HG03175 (cell line): Measurements from ENCODE around the gene CTDSPL2.
A peak's percentile ranks its signal among the peaks of the same experiment; 100 is the strongest.
"Not testable (repeated sequence)": the region's sequence is repeated elsewhere in the genome, so short reads cannot be mapped to it uniquely, and the experiment has no call there.

Source experiments
- ATAC-seq: cut with Tn5 transposase; IDR thresholded peaks from one replicate; pipeline ENCODE4 v1.9.1; 2021; ENCODE audit warnings: mild to moderate bottlenecking, moderate library complexity; ENCODE audit not compliant: unreplicated experiment

The CTDSPL2 gene

GRCh38 chr15:44482090-44482489 is 54.7 kb downstream of the CTDSPL2 start:
- no peak for ATAC-seq

GRCh38 chr15:44485880-44486279 is 58.5 kb downstream of the CTDSPL2 start:
- no peak for ATAC-seq

- no peak for ATAC-seq
These were observed 62.0 kb downstream of the CTDSPL2 start for GRCh38 chr15:44489464-44489863.

- ATAC-seq = no peak
These were observed 63.2 kb downstream of the CTDSPL2 start for GRCh38 chr15:44490622-44491021.

- no peak for ATAC-seq
These were observed 64.6 kb downstream of the CTDSPL2 start for GRCh38 chr15:44492040-44492439.

- no peak for ATAC-seq
These were observed 65.2 kb downstream of the CTDSPL2 start for GRCh38 chr15:44492672-44493071.

- ATAC-seq = no peak
These were observed 68.1 kb downstream of the CTDSPL2 start for GRCh38 chr15:44495562-44495961.

- no peak for ATAC-seq
These were observed 73.1 kb downstream of the CTDSPL2 start for GRCh38 chr15:44500555-44500954.

GRCh38 chr15:44501768-44502366 is 74.4 kb downstream of the CTDSPL2 start:
- ATAC-seq = no peak

- no peak for ATAC-seq
These were observed 89.0 kb downstream of the CTDSPL2 start for GRCh38 chr15:44516436-44516835.

- ATAC-seq = no peak
These were observed 92.1 kb downstream of the CTDSPL2 start for GRCh38 chr15:44519537-44519936.

- ATAC-seq = no peak
These were observed 97.6 kb downstream of the CTDSPL2 start for GRCh38 chr15:44525018-44525417.

- ATAC-seq = no peak
These were observed 99.8 kb downstream of the CTDSPL2 start for GRCh38 chr15:44527241-44527640.

- ATAC-seq = no peak
These were observed 102.6 kb downstream of the CTDSPL2 start for GRCh38 chr15:44529864-44530604.

GRCh38 chr15:44530653-44531052 is 103.2 kb downstream of the CTDSPL2 start:
- no peak for ATAC-seq

GRCh38 chr15:44532275-44532674 is 104.8 kb downstream of the CTDSPL2 start:
- not testable (repeated sequence) for ATAC-seq

- no peak for ATAC-seq
These were observed 105.3 kb downstream of the CTDSPL2 start for GRCh38 chr15:44532689-44533088.

GRCh38 chr15:44535092-44535491 is 107.7 kb downstream of the CTDSPL2 start:
- ATAC-seq = no peak

- ATAC-seq = no peak
These were observed 108.3 kb downstream of the CTDSPL2 start for GRCh38 chr15:44535523-44536301.

GRCh38 chr15:44536302-44536961 is 109.0 kb downstream of the CTDSPL2 start:
- ATAC-seq = peak; percentile 65
